ENCODE measurements around the gene CDH5.

CDH5 gene

GRCh38 chr16:66418165-66418962, 51.9 kb downstream of the CDH5 start:
- DNase-seq, result peak; percentile 14 to 62 (median 59)

DNA sequence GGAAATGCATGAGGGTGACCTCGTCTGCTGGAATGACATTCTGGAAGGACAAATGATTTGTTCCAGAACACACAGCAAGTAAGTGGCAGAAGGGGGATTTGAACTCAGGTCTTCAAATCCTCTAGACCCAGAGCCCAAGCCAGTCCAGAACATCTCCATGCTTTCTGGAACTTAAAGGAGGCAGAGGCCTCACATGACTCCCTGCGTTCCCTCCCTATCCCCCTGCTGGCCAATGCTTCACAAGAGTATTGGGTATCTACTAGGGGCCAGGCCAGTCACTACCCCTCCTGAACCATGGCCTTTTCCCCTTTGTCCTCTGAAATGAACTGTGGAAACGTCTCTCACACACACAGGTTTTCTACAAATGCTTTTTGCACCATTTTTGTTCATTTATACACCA, 53.0 kb downstream of the CDH5 start:
- DNase-seq, result no peak

DNA sequence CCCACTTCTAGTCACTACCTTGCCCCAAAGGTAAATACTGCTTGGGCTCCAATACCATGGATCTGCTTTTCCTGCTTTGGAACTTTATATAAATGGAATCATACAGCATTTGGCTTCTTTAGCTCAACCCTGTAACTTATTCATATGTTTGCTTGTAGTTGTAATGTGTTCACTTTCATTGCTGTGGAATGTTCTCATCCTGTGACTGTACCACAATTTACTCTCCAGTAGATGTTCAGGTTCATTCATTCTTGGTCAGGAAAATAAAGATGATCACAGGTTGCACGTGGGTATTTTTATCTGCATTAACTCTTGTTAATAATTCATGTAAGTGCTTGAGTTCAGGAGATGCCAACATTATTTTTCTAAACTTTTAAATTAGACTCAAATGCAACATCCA, 53.9 kb downstream of the CDH5 start:
- DNase-seq, result no peak

GRCh38 chr16:66421891-66422290, 55.4 kb downstream of the CDH5 start:
- DNase-seq, result no peak

- peak; percentile 44 to 66 (median 54) for DNase-seq
Measured at GRCh38 chr16:66422366-66422765, 55.9 kb downstream of the CDH5 start.

DNA sequence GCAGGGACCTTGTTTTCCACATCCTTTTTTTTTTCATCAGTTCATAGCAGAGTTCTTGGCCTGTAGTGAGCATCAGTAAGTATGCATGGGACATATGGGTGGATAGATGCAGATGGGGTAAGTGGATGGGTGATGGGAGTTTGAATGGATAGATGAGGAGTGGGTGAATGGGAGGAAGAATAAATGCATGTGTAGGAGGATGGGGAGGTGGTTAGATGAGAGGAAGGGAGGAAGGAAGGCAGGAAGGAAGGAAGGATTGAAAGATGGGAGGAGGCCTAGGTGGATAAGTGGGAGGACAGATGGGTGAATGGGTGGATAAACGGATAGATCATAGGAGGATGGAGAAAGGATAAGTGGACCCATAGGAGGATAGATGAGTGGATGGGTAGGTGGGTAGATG, 56.7 kb downstream of the CDH5 start:
- DNase-seq, result no peak

DNA sequence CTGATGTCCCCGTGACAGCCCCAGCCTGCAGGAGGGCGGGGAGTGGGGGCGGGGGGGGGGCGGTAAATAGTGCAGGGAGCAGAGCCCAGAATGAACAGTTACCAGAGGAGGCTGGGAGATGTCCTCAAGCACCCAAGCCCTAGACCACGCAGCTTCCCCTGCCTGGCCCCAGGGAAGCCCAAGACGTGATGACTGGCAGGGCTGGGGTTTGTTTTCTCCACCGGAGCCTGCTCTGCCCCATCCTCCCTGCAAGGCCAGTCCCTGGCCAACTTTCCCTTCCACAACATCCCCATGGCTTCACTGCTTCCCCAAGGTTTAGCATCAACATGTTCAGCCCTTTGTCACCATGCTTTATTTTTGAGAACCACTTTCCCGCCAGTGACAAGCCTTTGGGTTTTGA, 59.2 kb downstream of the CDH5 start:
- DNase-seq, result no peak

DNA sequence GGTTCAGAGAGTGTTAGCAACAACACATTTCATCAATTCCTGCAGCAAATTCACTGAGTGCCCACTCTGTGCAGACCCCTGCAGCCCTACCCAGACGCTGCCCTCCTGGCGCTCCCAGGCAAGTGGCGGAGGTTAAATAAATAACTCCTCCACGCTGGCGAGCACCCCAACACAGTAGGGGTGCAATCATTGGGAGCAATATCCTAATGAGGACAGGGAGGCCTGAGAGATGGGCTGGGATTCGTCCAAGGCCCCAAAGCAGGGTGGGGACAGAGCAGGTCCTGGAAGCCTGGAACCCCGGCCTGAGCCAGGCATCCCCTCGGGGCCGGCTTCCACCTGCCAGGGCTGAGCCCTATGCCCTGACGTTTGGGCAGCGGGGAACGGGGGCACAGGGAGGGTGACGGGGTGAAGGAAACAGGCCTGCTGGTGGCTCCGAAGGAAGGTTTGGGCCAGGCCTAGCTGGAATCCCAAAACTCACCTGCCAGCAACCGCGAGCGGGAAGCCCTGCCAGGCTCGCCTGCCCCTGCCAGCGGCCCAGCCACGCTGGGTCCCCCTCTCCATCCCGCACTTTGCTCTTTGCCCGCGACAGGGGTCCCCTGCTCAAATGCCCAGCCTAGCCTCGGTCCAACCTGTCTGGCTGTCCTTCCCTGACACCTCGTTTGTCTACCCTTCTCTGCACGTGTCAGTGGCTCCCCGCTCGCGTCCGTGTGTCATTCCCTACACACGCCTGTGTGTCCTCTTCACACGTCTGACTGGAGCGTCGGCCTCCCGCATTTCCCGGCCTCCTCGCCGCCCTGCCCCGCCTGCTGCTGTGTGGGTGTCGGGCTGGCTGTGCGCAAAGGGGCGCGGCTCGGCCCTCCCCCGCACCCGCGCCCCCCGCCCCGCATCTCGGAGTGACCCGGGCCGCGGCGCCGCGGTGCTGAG, 59.9 kb downstream of the CDH5 start:
- peak in 2 of 4 experiments; percentile 21 to 50 for DNase-seq

DNA sequence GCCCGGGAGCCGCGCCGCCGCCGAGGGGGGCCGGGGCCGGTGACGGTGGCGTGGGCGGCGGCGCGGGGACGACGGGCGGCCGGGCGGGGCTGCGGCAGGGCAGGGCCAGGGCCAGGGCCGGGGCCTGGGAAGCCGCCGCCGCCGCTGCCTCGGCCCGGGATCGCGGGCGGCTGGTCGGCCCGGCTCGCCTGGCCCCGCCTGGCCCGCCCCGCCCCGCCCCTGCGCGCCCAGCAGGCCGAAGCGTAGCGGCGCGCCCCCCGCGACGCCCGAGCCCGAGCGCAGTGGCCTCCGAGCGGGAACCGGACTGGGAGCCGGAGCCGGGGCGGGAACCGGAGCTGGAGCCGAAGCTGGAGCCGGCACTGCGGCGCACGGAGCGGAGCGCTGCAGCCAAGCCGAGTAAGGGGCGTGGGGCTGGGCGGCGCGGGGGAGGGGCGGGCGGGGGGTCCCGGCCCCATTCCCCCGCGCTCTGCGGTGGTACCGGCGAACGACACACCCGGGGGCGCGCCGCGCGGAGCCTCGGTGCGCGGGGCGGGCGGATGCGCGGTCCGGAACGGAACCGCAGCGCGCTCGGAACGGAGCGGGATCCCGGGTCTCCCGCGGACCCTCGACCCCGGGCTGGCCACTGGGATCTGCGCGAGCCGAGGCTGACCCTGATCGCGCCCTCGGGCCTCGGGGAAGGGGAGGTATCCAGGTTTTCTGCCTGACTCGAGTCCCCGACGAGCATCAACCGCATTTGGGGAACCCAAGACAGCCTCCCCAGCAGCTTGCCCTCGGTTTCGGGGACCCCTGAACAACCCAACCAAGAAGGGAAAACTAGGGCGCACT, 60.8 kb downstream of the CDH5 start, which contains the start of gene BEAN1:
BEAN1 (plus strand) TSS at position 260 of the 825 bp plus-strand sequence. CDS start 10,382 bp downstream, outside the sequence.
- peak in 3 of 4 experiments; percentile 13 to 54 (median 38) for DNase-seq

DNA sequence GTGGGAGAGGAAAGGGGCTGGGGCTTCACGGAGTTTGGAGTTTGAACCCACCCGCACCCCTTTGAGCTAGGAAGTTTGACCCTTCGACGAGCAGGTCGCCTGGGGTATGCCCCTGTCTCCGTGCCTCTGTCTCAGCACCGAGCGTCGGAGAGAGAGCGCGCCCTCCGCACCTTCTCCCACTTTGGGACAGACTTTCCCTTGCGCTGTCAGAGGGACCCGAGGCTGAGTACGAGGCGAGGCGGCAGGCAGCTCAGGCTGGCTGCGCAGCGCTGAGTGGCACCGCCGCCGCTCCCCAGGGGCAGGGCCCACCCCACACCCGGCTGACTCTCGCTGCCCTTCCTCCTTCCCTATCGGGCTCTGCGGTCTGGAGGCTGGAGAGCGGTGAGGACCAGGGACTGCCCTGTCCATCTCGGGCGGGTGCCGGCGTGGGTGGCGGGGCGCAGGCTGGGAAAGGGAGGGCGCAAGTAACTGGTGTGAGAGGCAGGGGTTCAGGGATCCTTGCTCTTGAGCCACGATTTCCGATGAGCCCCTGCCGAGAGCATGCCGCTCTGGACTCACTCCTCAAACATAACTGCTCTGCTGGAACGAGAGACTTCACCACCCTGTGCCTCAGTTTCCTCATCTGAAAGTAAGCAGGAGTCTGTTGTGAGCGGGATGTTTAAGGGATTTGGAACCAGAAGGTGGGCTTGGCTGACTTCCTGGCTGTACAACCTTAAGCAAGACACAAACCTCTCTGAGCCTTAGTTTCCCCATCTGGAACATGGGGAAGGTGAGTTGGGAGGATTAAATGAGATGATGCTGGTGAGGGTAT, 61.6 kb downstream of the CDH5 start:
- peak; percentile 30 to 62 (median 50) for DNase-seq

DNA sequence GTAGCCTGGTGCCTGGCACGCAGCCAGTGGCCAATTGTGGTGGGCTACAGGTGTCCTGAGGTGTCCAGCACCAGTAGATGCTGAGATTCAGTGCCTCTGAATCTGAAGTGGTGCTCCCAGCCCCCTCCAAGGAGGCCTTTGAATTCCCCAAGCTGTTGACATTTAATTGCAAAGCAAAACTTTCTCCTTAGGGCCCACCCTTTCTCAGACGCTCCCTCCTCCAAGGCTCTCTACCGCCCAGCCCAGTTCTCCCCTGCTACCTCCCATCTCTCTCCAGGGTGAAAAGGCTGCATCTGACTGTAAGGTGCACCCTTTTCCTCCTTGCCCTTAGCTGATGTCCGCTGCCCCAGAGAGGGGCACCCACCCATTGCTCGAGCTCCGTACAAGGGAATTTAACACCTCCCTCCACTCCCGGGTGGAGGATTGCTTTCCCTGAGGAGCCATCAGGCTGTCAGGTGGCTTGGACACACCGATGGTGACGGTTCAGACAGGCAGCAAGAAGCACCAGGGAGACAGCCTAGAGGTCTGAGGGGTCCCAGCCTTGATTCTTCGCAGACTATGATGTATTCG, 62.3 kb downstream of the CDH5 start:
- no peak for DNase-seq

GRCh38 chr16:66429290-66429962, 62.9 kb downstream of the CDH5 start:
- no peak for DNase-seq

DNA sequence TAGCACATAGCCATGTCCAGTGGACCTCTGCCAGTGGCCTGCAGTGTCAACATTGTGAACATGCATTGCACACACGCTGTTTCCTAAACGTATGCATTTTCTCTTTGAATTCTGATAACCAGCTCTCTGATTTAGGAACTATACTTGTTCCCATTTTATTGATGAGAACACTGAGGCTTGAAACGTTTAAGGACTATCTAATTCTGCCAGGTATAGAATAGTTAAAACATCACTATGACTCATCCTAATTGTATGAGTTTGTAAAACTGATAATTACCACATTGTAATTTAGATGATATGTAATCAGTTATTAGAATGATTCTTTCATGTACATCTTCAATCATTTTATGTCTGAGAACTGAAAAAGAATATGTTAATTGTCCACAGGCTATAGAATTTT, 63.7 kb downstream of the CDH5 start:
- no peak for DNase-seq

DNA sequence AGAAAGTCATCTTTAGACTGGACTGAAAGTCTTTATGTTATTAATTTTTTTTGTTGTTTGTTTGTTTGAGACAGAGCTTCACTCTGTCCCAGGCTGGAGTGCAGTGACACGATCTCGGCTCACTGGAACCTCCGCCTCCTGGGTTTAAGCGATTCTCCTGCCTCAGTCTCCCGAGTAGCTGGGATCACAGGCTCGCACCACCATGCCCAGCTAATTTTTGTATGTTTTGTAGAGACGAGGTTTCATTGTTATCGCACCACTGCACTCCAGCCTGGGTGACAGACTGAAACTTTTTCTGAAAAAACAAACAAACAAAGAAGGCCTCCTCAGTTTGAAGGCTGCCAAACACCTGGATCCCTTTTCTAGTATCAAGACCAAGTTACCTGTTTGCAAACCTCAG, 65.3 kb downstream of the CDH5 start:
- DNase-seq, result no peak

- no peak for DNase-seq
Measured at GRCh38 chr16:66432429-66432828, 65.9 kb downstream of the CDH5 start.

- DNase-seq, result no peak
Measured at GRCh38 chr16:66434619-66435430, 68.3 kb downstream of the CDH5 start.

- no peak for DNase-seq
Measured at GRCh38 chr16:66435896-66436295, 69.4 kb downstream of the CDH5 start.

GRCh38 chr16:66437391-66437945, 71.0 kb downstream of the CDH5 start:
- DNase-seq, result no peak

DNA sequence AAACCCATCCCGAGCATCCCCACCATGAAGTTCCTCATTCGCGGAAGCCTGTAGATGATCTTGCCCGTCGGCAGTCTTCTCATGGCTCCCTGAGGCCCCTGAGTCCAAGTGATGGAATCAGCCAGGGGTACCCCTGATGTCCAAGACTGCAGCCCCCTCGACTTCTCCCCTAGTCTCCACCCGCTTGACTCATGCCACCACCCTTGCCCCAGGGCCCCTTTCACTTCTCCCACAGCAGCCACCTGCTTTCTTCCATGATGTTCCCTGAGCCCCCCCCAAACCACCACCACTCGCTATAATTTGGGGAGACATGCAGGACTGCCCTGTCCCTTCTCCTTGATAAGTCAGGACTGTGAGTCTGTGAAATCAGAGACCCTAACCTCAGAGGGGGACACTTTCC, 72.0 kb downstream of the CDH5 start:
- DNase-seq, result no peak
